A549 (cell line): ENCODE results near the gene DDB1.

ENCODE experiments used
- JUN ChIP-seq, 2 experiments: fragments of >200 bp; sonication (Bioruptor Twin); formaldehyde crosslinking; IDR thresholded peaks; 2 replicates in 1 of 2; 3 replicates in 1 of 2; pipeline ENCODE4 v1.6.1; 2016 to 2017
- RARB ChIP-seq: fragments of 250-450 bp; sonication (Bioruptor Pico); IDR thresholded peaks from 2 replicates; pipeline ENCODE4 v1.8.0; 2021; ENCODE audit warnings: mild to moderate bottlenecking, moderate library complexity
- TF ChIP-seq, protein P1 (sequence below): fragments of >200 bp; sonication (Bioruptor Twin); formaldehyde crosslinking; IDR thresholded peaks from 3 replicates; pipeline ENCODE4 v1.5.1; 2016
- TF ChIP-seq, protein P2 (sequence below): fragments of 450-650 bp; IDR thresholded peaks from 2 replicates; pipeline ENCODE4 v1.6.1; 2014; ENCODE audit warnings: antibody characterized with exemption

DNA sequence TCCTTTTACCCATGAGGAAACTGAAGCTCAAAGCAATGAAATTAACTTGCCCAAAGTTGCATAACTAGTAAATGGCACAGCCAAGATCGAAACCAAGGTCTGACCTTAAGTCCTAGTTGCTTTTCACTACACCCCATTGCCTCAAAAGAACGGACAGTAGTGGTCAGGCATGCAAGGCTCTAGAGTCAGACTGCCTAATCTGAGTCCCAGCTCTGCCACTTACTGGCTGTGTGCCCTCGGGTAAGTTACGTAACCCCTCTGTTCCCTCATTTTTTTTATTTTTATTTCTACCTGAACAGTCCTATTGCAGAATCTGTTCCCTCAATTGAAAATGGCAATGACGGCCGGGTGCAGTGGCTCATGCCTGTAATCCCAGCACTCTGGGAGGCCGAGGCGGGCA is 19.1 kb upstream of the DDB1 start:
- TF ChIP-seq, protein P1, sequence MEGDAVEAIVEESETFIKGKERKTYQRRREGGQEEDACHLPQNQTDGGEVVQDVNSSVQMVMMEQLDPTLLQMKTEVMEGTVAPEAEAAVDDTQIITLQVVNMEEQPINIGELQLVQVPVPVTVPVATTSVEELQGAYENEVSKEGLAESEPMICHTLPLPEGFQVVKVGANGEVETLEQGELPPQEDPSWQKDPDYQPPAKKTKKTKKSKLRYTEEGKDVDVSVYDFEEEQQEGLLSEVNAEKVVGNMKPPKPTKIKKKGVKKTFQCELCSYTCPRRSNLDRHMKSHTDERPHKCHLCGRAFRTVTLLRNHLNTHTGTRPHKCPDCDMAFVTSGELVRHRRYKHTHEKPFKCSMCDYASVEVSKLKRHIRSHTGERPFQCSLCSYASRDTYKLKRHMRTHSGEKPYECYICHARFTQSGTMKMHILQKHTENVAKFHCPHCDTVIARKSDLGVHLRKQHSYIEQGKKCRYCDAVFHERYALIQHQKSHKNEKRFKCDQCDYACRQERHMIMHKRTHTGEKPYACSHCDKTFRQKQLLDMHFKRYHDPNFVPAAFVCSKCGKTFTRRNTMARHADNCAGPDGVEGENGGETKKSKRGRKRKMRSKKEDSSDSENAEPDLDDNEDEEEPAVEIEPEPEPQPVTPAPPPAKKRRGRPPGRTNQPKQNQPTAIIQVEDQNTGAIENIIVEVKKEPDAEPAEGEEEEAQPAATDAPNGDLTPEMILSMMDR, result no peak
- TF ChIP-seq RARB (CRISPR knock-in tag) (no peak), JUN (IDR thresholded peaks at IDR 0.05) (no peak)
- TF ChIP-seq, protein P2, sequence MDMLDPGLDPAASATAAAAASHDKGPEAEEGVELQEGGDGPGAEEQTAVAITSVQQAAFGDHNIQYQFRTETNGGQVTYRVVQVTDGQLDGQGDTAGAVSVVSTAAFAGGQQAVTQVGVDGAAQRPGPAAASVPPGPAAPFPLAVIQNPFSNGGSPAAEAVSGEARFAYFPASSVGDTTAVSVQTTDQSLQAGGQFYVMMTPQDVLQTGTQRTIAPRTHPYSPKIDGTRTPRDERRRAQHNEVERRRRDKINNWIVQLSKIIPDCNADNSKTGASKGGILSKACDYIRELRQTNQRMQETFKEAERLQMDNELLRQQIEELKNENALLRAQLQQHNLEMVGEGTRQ, result no peak
